ENCODE results near the gene PARVB.

- TF ChIP-seq CTCF (IDR thresholded peaks at IDR 0.05), result no peak
- TF ChIP-seq POLR2A (IDR thresholded peaks at IDR 0.05), result no peak
These were observed 76.3 kb downstream of the PARVB start for GRCh38 chr22:44100411-44100810.
